Astrocyte of the spinal cord (primary cell): ENCODE measurements around the gene TAS2R40.

Experiments used
- DNase-seq: peaks from one replicate; pipeline ENCODE4 v3.0.0; 2011; ENCODE audit warnings: low read depth, low spot score
- H3K4me3 ChIP-seq: 2 replicates; pipeline ENCODE4 v1.5.1; 2011; ENCODE audit warnings: low read depth, mild to moderate bottlenecking, low read length, moderate library complexity
- CTCF ChIP-seq: IDR thresholded peaks from 2 replicates; pipeline ENCODE4 v1.5.1; 2012; ENCODE audit warnings: low read depth, mild to moderate bottlenecking, low read length, inconsistent platforms
- in situ Hi-C: cut with HindIII; loops from 2 replicates; pipeline ENCODE4 v1.10.0; 2017; ENCODE audit warnings: low sequenced_read_pairs

Gene TAS2R40

GRCh38 chr7:143238289-143238980 is 16.6 kb downstream of the TAS2R40 start:
- no peak for DNase-seq
- in situ Hi-C loops = no loop called here
- no peak for TF ChIP-seq CTCF
- no peak overlapping the region for H3K4me3 ChIP-seq

- no peak for TF ChIP-seq CTCF
- no peak overlapping the region for H3K4me3 ChIP-seq
- in situ Hi-C loops = no loop called here
- peak; percentile 36 for DNase-seq
These were observed 18.0 kb downstream of the TAS2R40 start for GRCh38 chr7:143239813-143240212.

GRCh38 chr7:143240291-143241168 is 18.7 kb downstream of the TAS2R40 start:
- peak; percentile 90 for DNase-seq
- in situ Hi-C loops = no loop called here
- no peak overlapping the region for H3K4me3 ChIP-seq
- TF ChIP-seq CTCF = peak; percentile 92

- no peak overlapping the region for H3K4me3 ChIP-seq
- in situ Hi-C loops = no loop called here
- DNase-seq = no peak
- no peak for TF ChIP-seq CTCF
These were observed 20.5 kb downstream of the TAS2R40 start for GRCh38 chr7:143242306-143242705.

GRCh38 chr7:143243111-143243510 is 21.3 kb downstream of the TAS2R40 start:
- in situ Hi-C loops = no loop called here
- H3K4me3 ChIP-seq = no peak overlapping the region
- no peak for TF ChIP-seq CTCF
- no peak for DNase-seq

- no peak for TF ChIP-seq CTCF
- in situ Hi-C loops = no loop called here
- no peak overlapping the region for H3K4me3 ChIP-seq
- no peak for DNase-seq
These were observed 21.8 kb downstream of the TAS2R40 start for GRCh38 chr7:143243614-143244013.
